Head of caudate nucleus (tissue), 42 donors: ENCODE results near the gene CFAP210.

Experiments
- DNase-seq, 42 donors: peaks; one replicate each; pipeline versions ENCODE4 v3.0.0 to v3.0.0-alpha.2; 2020 to 2021; ENCODE audit warnings: mixed read lengths in 7 of 42
- intact Hi-C: fragments of 100-400 bp; cut with DNase I; formaldehyde crosslinking; loops from one replicate; pipeline ENCODE4 v1.15.0; 2022

The CFAP210 gene

GRCh38 chr2:169684135-169684565 is 10.1 kb downstream of the CFAP210 start:
- intact Hi-C loops, result no loop called here
- no peak for DNase-seq

DNA sequence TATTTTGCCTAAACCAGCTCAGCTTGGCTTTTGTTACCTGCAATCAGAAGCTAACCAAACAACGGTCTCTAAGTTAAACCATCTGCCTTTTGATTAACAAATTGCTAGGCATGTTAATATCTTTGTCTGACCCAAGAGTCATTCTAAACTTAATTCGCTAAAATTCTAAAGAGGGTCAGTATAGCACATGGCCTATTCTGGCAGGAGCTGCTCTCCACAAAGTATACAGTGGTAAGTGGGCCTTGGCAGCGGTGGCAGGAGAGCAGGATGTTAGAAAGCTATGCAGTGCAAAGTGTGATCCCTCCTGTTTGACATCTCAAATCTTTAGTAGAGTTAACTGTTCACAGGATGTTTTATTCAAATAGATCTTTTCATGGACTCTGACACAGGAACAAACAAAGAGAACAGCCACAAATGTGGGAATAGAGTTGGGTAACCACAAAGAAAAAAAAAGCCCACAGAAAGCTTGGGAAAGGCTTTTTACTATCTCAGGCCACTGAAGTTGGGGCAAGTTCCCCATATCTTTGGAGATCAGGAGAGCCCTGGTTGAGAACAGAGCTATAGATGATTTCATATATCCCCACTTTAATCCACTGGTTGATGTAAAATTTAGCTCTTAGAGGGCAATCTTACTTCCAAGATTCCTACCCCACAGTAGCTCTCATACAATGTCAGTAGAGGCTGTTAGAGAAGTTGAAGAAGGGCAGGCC is 10.6 kb downstream of the CFAP210 start:
- DNase-seq, result no peak
- intact Hi-C loops, result no loop called here

- intact Hi-C loops, result no loop called here
- DNase-seq, result no peak
These were observed 11.2 kb downstream of the CFAP210 start for GRCh38 chr2:169683054-169683424.

- intact Hi-C loops, result no loop called here
- no peak for DNase-seq
These were observed 17.4 kb downstream of the CFAP210 start for GRCh38 chr2:169676850-169677249.

DNA sequence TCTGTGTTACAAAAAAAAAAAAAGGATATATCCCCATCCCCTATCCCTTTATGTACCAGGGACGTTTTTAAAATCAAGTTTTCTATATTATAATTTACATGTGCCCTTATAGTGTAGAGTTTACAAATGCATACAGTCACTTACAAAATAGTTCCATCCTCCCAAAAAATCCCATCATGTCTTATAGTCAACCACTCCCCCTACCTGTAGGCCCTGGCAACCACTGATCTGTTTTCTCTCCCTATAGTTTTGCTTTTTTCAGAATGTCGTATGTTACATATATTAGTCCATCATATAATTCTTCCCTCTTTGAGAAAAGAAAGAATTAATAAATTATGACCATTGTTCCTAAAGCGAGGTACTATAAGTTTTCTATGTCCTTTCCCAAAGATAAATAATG is 17.8 kb downstream of the CFAP210 start:
- intact Hi-C loops, result no loop called here
- DNase-seq, result no peak

GRCh38 chr2:169673921-169674320 is 20.3 kb downstream of the CFAP210 start:
- no peak for DNase-seq
- intact Hi-C loops, result no loop called here

- no peak for DNase-seq
- intact Hi-C loops, result no loop called here
These were observed 21.1 kb downstream of the CFAP210 start for GRCh38 chr2:169673106-169673505.

- no peak for DNase-seq
- intact Hi-C loops, result no loop called here
These were observed 21.8 kb downstream of the CFAP210 start for GRCh38 chr2:169672406-169672805.

DNA sequence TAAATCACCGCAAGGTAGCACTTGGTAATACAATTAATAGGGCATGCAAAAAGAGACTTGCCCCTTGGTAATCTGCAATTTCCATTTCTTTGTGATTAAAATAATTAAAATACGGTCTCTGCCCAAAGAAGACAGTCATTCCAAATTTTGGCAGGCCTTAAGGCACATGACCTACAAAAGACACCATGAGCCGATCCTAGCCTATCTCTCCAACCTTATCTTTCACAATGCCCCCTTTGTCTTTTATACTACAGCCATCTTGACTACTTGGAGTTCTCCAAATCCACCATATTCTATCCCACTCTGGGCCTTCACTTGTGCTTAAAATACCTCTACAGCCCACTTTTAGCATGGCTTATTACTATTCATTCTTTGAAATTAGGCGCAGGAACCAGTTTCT is 23.3 kb downstream of the CFAP210 start:
- DNase-seq, result no peak
- intact Hi-C loops, result no loop called here

GRCh38 chr2:169670215-169670651 is 24.0 kb downstream of the CFAP210 start:
- intact Hi-C loops, result no loop called here
- no peak for DNase-seq

GRCh38 chr2:169667583-169667982 is 26.6 kb downstream of the CFAP210 start:
- intact Hi-C loops, result no loop called here
- DNase-seq, result no peak

DNA sequence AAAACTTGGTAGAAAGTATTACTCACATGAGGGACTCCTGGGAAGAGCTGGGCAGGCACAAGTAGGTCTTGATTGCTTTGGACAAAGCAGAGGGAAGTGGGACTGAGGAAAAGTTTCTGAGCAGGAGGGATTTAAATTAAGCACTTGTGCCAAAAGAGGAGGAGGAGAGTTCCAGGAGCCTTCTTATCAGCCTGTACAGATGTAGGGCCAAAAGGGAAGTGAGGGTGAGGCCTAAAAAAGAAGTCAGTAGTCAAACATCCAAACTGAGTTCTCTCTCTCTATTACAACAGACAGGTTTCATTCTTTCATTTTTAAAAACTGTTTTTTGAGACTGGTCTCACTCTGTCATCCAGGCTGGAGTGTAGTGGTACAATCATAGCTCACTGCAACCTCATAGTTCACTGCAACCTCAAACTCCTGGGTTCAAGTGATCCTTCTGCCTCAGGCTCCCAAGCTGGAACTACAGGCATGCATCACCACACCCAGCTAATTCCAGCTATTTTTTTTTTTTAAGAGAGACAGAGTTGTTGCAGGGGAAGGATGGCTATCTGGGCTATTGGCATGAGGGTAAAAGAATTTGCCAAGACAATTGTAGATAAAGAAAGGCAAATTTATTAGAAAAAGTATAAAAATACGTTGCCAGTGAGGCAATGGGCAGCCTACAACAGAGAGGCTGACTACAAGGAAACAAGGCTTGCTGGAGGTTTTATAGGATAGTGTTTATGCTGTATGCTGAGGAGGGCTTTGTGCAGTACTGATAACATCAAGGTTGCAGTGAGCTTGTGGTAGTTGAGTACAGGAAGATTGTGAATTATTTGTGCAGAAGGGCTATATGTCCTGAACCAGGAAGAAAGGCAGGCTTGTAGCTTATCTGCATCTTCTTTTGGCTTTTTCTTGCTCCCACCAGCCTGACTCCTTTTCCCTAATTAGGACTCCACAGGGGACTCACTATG is 29.0 kb downstream of the CFAP210 start:
- no peak for DNase-seq
- intact Hi-C loops, result no loop called here

DNA sequence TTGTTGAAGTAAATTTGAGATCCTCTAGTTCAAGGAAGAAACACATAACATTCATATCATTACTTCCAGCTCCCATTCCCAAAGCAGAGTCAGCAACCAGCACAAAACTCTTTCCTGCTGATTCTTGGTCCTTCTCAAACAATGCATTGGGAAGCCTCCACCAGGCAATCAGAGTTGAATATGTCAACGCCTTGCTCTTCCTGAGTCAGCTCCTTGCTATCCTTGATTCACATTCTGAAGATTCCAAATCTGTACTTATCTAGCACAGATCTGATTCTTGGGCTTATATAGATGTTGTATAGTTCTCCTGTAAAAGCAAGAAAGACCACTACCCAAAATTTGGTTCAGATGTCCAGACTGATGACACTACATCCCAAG is 29.6 kb downstream of the CFAP210 start:
- intact Hi-C loops, result no loop called here
- no peak for DNase-seq

- intact Hi-C loops, result no loop called here
These were observed 31.0 kb downstream of the CFAP210 start for GRCh38 chr2:169663247-169663646.

DNA sequence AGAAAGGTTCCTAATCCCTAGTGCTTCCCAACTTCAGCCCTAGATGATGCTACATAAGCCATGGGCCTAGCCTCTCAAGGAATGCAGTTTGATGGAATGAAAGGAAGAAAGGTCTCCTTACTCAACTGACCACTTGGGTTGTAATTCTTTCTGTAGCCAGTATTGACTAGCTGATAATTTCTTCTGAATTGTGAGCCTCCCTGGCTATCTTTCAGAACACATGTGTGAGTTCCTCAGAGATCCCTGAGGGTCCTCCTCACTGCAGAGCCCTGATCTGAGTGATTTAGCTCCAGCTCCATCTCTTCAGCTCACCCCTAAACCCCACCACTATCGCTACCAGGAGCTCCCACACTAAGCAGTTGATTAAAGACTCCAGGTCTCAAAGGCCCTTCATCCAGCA is 31.5 kb downstream of the CFAP210 start:
- DNase-seq, result no peak
- intact Hi-C loops, result no loop called here

More at GRCh38 chr2:169663247-169663646, 31.0 kb downstream of the CFAP210 start:
- DNase-seq, result no peak

DNA sequence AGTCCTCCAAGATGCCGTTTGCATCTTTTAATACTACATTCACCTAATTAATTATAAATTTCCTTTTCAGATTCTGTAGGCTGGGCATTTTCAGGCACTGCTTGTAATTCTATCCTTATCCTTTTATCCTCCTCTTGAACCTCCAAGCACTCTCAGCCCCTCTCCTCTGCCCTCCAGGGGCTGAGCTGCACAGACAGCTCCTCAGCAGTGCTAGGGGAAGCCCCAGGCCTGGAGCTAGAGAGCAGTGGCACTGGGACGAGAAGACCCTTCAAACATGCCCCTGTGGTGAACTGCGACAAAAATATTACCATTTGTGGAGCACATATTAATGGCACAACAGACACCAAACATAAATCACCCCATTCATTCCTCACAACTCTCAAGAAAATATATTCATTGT is 32.9 kb downstream of the CFAP210 start:
- intact Hi-C loops, result no loop called here
- DNase-seq, result no peak

- intact Hi-C loops, result no loop called here
- no peak for DNase-seq
These were observed 34.9 kb downstream of the CFAP210 start for GRCh38 chr2:169659320-169659719.

DNA sequence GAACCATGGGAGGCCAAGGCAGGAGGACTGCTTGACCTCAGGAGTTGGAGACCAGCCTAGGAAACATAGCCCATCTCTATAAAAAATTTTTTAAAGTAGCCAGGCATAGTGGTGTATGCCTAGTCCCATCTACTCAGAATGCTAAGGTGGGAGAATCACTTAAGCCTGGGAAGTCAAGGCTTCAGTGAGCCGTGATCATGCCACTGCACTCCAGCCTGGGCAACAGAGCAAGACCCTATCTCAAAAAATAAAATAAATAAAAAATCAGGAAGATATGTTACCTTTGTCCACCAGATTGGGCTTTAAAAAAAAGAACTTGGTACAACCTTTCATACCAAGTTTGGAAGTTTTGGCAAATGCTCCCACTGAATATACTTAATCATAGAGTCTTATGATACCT is 35.3 kb downstream of the CFAP210 start:
- no peak for DNase-seq
- intact Hi-C loops, result no loop called here

GRCh38 chr2:169656164-169656563 is 38.0 kb downstream of the CFAP210 start:
- intact Hi-C loops, result no loop called here
- DNase-seq, result no peak

- no peak for DNase-seq
- intact Hi-C loops, result no loop called here
These were observed 40.6 kb downstream of the CFAP210 start for GRCh38 chr2:169653636-169654035.

DNA sequence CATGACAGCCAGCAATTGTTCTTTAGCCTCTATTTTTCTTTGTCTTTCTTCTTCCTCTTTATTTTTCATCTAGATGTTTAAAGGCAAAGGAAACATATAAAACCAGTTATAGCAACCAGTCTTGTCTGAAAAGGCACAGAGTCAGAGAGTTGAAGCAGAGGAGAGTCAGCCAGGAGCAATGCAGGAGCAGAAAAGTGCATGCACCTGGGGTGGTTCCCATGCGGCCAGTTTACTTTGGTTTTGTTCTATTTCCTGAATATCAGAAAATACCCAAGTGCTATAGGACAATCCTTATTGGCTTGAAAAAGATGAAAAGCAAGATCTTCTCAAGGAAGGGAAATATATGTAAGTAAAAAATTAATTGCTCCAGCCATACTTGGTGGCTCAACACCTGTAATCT is 44.9 kb downstream of the CFAP210 start:
- DNase-seq, result no peak
- intact Hi-C loops, result no loop called here
